ENCODE measurements around the gene PTPRCAP.
"Not testable (repeated sequence)": the region's sequence is repeated elsewhere in the genome, so short reads cannot be mapped to it uniquely, and the experiment has no call there.

PTPRCAP gene

GRCh38 chr11:67429722-67430121, 7.8 kb downstream of the PTPRCAP start:
- H3K4me1 ChIP-seq (ENCODE audit: insufficient read depth, low read length), result 0 out of 2 replicates have a peak, but pooled peaks cover 3% of the 10 kb centered on the region
- no peak overlapping the region for H3K9ac ChIP-seq (ENCODE audit: low read depth, low read length)
- H3K4me3 ChIP-seq (ENCODE audit: low read length), result peak overlapping the region; percentile 90
- H3K36me3 ChIP-seq (ENCODE audit: insufficient read depth, low read length), result peaks cover 28% of the 10 kb centered on the region; the same call in 1 of the 2 replicates
- no peaks in the 10 kb centered on the region for H3K27me3 ChIP-seq (ENCODE audit: insufficient read depth, low read length)
- H3K27ac ChIP-seq (ENCODE audit: low read depth, low read length), result no peak overlapping the region
- 96% methylated on average over 11 of the region's 11 CpGs for WGBS
- no peaks in the 10 kb centered on the region for H3K9me3 ChIP-seq (ENCODE audit: insufficient read depth, low read depth, low read length)

- peaks cover 22% of the 10 kb centered on the region; the same call in 1 of the 2 replicates for H3K36me3 ChIP-seq (ENCODE audit: insufficient read depth, low read length)
- 63% methylated on average over 12 of the region's 12 CpGs for WGBS
- 0 out of 2 replicates have a peak, but pooled peaks cover 3% of the 10 kb centered on the region for H3K4me1 ChIP-seq (ENCODE audit: insufficient read depth, low read length)
These were observed 8.3 kb downstream of the PTPRCAP start for GRCh38 chr11:67429038-67429668.

GRCh38 chr11:67428052-67429001, 9.2 kb downstream of the PTPRCAP start, which contains the start of gene RPS6KB2:
Gene RPS6KB2, plus strand, starts transcription at chr11:67428494. Its CDS starts 52 bp downstream, at chr11:67428546.
- H3K4me1 ChIP-seq (ENCODE audit: insufficient read depth, low read length), result 0 out of 2 replicates have a peak, but pooled peaks cover 3% of the 10 kb centered on the region
- WGBS, result 4% methylated on average over 68 of the region's 68 CpGs
- no peaks in the 10 kb centered on the region for H3K9me3 ChIP-seq (ENCODE audit: insufficient read depth, low read depth, low read length)
- H3K27me3 ChIP-seq (ENCODE audit: insufficient read depth, low read length), result no peaks in the 10 kb centered on the region
- H3K36me3 ChIP-seq (ENCODE audit: insufficient read depth, low read length), result peaks cover 16% of the 10 kb centered on the region; the same call in 1 of the 2 replicates
- H3K9ac ChIP-seq (ENCODE audit: low read depth, low read length), result peak within 1 kb of the TSS; percentile 81
- peak within 1 kb of the TSS; percentile 54 for H3K27ac ChIP-seq (ENCODE audit: low read depth, low read length)
- peak within 1 kb of the TSS; percentile 90 for H3K4me3 ChIP-seq (ENCODE audit: low read length)

More at GRCh38 chr11:67429038-67429668, 8.3 kb downstream of the PTPRCAP start:
- H3K9me3 ChIP-seq (ENCODE audit: insufficient read depth, low read depth, low read length), result no peaks in the 10 kb centered on the region
- H3K9ac ChIP-seq (ENCODE audit: low read depth, low read length), result peak overlapping the region; percentile 81; the same call in 1 of the 2 replicates
- H3K4me3 ChIP-seq (ENCODE audit: low read length), result peak overlapping the region; percentile 90
- H3K27ac ChIP-seq (ENCODE audit: low read depth, low read length), result peak overlapping the region; percentile 31; the same call in 1 of the 2 replicates
- H3K27me3 ChIP-seq (ENCODE audit: insufficient read depth, low read length), result no peaks in the 10 kb centered on the region

GRCh38 chr11:67427364-67427859, 10.1 kb downstream of the PTPRCAP start:
- WGBS, result 92% methylated on average over 19 of the region's 19 CpGs
- not testable (repeated sequence) for H3K36me3 ChIP-seq (ENCODE audit: insufficient read depth, low read length); H3K27me3 ChIP-seq (ENCODE audit: insufficient read depth, low read length); H3K27ac ChIP-seq (ENCODE audit: low read depth, low read length); H3K4me1 ChIP-seq (ENCODE audit: insufficient read depth, low read length); H3K9me3 ChIP-seq (ENCODE audit: insufficient read depth, low read depth, low read length)
- Histone ChIP-seq H3K4me3 (ENCODE audit: low read length) (peak overlapping the region; percentile 90), H3K9ac (ENCODE audit: low read depth, low read length) (peak overlapping the region; percentile 41)

- Histone ChIP-seq H3K9me3 (ENCODE audit: insufficient read depth, low read depth, low read length) (no peaks in the 10 kb centered on the region), H3K27ac (ENCODE audit: low read depth, low read length) (no peak overlapping the region), H3K4me3 (ENCODE audit: low read length) (no peak overlapping the region), H3K4me1 (ENCODE audit: insufficient read depth, low read length) (0 out of 2 replicates have a peak, but pooled peaks cover 4% of the 10 kb centered on the region), H3K36me3 (ENCODE audit: insufficient read depth, low read length) (no peaks in the 10 kb centered on the region), H3K9ac (ENCODE audit: low read depth, low read length) (no peak overlapping the region), H3K27me3 (ENCODE audit: insufficient read depth, low read length) (peaks cover 9% of the 10 kb centered on the region)
- 93% methylated on average over 34 of the region's 34 CpGs for WGBS
These were observed 13.4 kb downstream of the PTPRCAP start for GRCh38 chr11:67423891-67424613.

GRCh38 chr11:67423466-67423865, 14.0 kb downstream of the PTPRCAP start:
- WGBS, result 94% methylated on average over 13 of the region's 13 CpGs
- H3K27ac ChIP-seq (ENCODE audit: low read depth, low read length), result no peak overlapping the region
- no peaks in the 10 kb centered on the region for H3K36me3 ChIP-seq (ENCODE audit: insufficient read depth, low read length)
- 0 out of 2 replicates have a peak, but pooled peaks cover 3% of the 10 kb centered on the region for H3K4me1 ChIP-seq (ENCODE audit: insufficient read depth, low read length)
- H3K9me3 ChIP-seq (ENCODE audit: insufficient read depth, low read depth, low read length), result no peaks in the 10 kb centered on the region
- H3K4me3 ChIP-seq (ENCODE audit: low read length), result no peak overlapping the region
- H3K9ac ChIP-seq (ENCODE audit: low read depth, low read length), result no peak overlapping the region
- peaks cover 13% of the 10 kb centered on the region for H3K27me3 ChIP-seq (ENCODE audit: insufficient read depth, low read length)

- no peak overlapping the region for H3K27ac ChIP-seq (ENCODE audit: low read depth, low read length)
These were observed 14.6 kb downstream of the PTPRCAP start for GRCh38 chr11:67422891-67423290.

GRCh38 chr11:67421430-67422031, 16.0 kb downstream of the PTPRCAP start:
- H3K36me3 ChIP-seq (ENCODE audit: insufficient read depth, low read length), result no peaks in the 10 kb centered on the region
- no peak overlapping the region for H3K27ac ChIP-seq (ENCODE audit: low read depth, low read length)
- H3K9me3 ChIP-seq (ENCODE audit: insufficient read depth, low read depth, low read length), result no peaks in the 10 kb centered on the region
- H3K4me1 ChIP-seq (ENCODE audit: insufficient read depth, low read length), result 0 out of 2 replicates have a peak, but pooled peaks cover 7% of the 10 kb centered on the region
- no peak overlapping the region for H3K9ac ChIP-seq (ENCODE audit: low read depth, low read length)
- WGBS, result 79% methylated on average over 22 of the region's 22 CpGs
- H3K4me3 ChIP-seq (ENCODE audit: low read length), result peak overlapping the region; percentile 29
- H3K27me3 ChIP-seq (ENCODE audit: insufficient read depth, low read length), result peaks cover 13% of the 10 kb centered on the region

More at GRCh38 chr11:67422891-67423290, 14.6 kb downstream of the PTPRCAP start:
- no peak overlapping the region for H3K9ac ChIP-seq (ENCODE audit: low read depth, low read length)
- peaks cover 13% of the 10 kb centered on the region for H3K27me3 ChIP-seq (ENCODE audit: insufficient read depth, low read length)
- 0 out of 2 replicates have a peak, but pooled peaks cover 3% of the 10 kb centered on the region for H3K4me1 ChIP-seq (ENCODE audit: insufficient read depth, low read length)
- WGBS, result 71% methylated on average over 6 of the region's 6 CpGs
- H3K4me3 ChIP-seq (ENCODE audit: low read length), result no peak overlapping the region
- no peaks in the 10 kb centered on the region for H3K9me3 ChIP-seq (ENCODE audit: insufficient read depth, low read depth, low read length)
- H3K36me3 ChIP-seq (ENCODE audit: insufficient read depth, low read length), result no peaks in the 10 kb centered on the region

GRCh38 chr11:67420646-67421429, 16.6 kb downstream of the PTPRCAP start:
- Histone ChIP-seq H3K9me3 (ENCODE audit: insufficient read depth, low read depth, low read length) (no peaks in the 10 kb centered on the region), H3K9ac (ENCODE audit: low read depth, low read length) (peak overlapping the region; percentile 82), H3K27ac (ENCODE audit: low read depth, low read length) (peak overlapping the region; percentile 55; the same call in 1 of the 2 replicates), H3K4me3 (ENCODE audit: low read length) (peak overlapping the region; percentile 72), H3K36me3 (ENCODE audit: insufficient read depth, low read length) (no peaks in the 10 kb centered on the region), H3K27me3 (ENCODE audit: insufficient read depth, low read length) (peaks cover 13% of the 10 kb centered on the region), H3K4me1 (ENCODE audit: insufficient read depth, low read length) (0 out of 2 replicates have a peak, but pooled peaks cover 7% of the 10 kb centered on the region)
- 1% methylated on average over 97 of the region's 97 CpGs for WGBS
